PC-9 (cell line): ENCODE data around the gene RRP7A.

ENCODE experiments used
- CTCF ChIP-seq: fragments of 200-600 bp; sonication (generic); conservative IDR thresholded peaks from 2 replicates; pipeline ENCODE4 v1.6.1; 2017; ENCODE audit warnings: mixed run types, antibody characterized with exemption, mild to moderate bottlenecking, moderate library complexity
- EZH2 ChIP-seq: fragments of 200-600 bp; sonication (generic); IDR thresholded peaks from 2 replicates; pipeline ENCODE4 v1.8.0; 2017; ENCODE audit warnings: antibody characterized with exemption, low read depth

- TF ChIP-seq EZH2 (no peak), CTCF (no peak)
Observed at GRCh38 chr22:42500161-42500835, 19.3 kb downstream of the RRP7A start.
